Limb (tissue), 2 donors: ENCODE measurements around the gene DDX27.
A peak's percentile ranks its signal among the peaks of the same experiment; 100 is the strongest.
"Not testable (repeated sequence)": the region's sequence is repeated elsewhere in the genome, so short reads cannot be mapped to it uniquely, and the experiment has no call there.

Source experiments
- DNase-seq, 2 donors: peaks; one replicate each; pipeline ENCODE4 v3.0.0-alpha.2; 2016; ENCODE audit errors: extremely low spot score in 2 of 2

Gene DDX27

GRCh38 chr20:49219091-49219923, at the start of gene DDX27:
Gene DDX27, plus strand, starts transcription at chr20:49219416. Its CDS starts 33 bp downstream, at chr20:49219449.
- peak; percentile 98 to 99 for DNase-seq

GRCh38 chr20:49169547-49169946, 49.7 kb upstream of the DDX27 start:
- no peak for DNase-seq

GRCh38 chr20:49170714-49171113, 48.5 kb upstream of the DDX27 start:
- DNase-seq, result no peak

- DNase-seq, result no peak
Observed at GRCh38 chr20:49171909-49172308, 47.3 kb upstream of the DDX27 start.

- DNase-seq, result no peak
Observed at GRCh38 chr20:49172413-49172812, 46.8 kb upstream of the DDX27 start.

- DNase-seq, result no peak
Observed at GRCh38 chr20:49174183-49174582, 45.0 kb upstream of the DDX27 start.

- DNase-seq, result no peak
Observed at GRCh38 chr20:49179368-49180277, 39.6 kb upstream of the DDX27 start.

- DNase-seq, result no peak
Observed at GRCh38 chr20:49181265-49181877, 37.8 kb upstream of the DDX27 start.

GRCh38 chr20:49183444-49183843, 35.8 kb upstream of the DDX27 start:
- no peak for DNase-seq

- DNase-seq, result not testable (repeated sequence)
Observed at GRCh38 chr20:49184084-49184501, 35.1 kb upstream of the DDX27 start.

- no peak for DNase-seq
Observed at GRCh38 chr20:49184691-49185070, 34.5 kb upstream of the DDX27 start.

GRCh38 chr20:49185071-49185761, 34.0 kb upstream of the DDX27 start:
- no peak for DNase-seq

- DNase-seq, result peak; percentile 52 to 54
Observed at GRCh38 chr20:49186535-49187329, 32.5 kb upstream of the DDX27 start.

- peak in 1 of 2 donors; percentile 65 for DNase-seq
Observed at GRCh38 chr20:49187330-49187850, 31.8 kb upstream of the DDX27 start.

- DNase-seq, result peak; percentile 97
Observed at GRCh38 chr20:49187851-49188641, 31.2 kb upstream of the DDX27 start, which contains the start of gene STAU1. Gene STAU1, minus strand, starts transcription at chr20:49188334. Its CDS starts 22,133 bp downstream, at chr20:49166201.

- DNase-seq, result not testable (repeated sequence)
Observed at GRCh38 chr20:49192944-49193518, 26.2 kb upstream of the DDX27 start.

GRCh38 chr20:49199729-49200293, 19.4 kb upstream of the DDX27 start:
- no peak for DNase-seq

GRCh38 chr20:49203011-49203410, 16.2 kb upstream of the DDX27 start:
- DNase-seq, result no peak
